GM19193 (cell line): ENCODE results near the gene KDM2B.
A peak's percentile ranks its signal among the peaks of the same experiment; 100 is the strongest.

Experiments
- POLR2A ChIP-seq: IDR thresholded peaks from 4 replicates; pipeline ENCODE4 v1.6.1; 2011; ENCODE audit not compliant: insufficient read depth, insufficient read length; ENCODE audit errors: extremely low read depth

KDM2B gene

GRCh38 chr12:121475279-121475678, 105.5 kb downstream of the KDM2B start:
- TF ChIP-seq POLR2A = no peak

- no peak for TF ChIP-seq POLR2A
Observed at GRCh38 chr12:121472150-121472905, 108.5 kb downstream of the KDM2B start.

GRCh38 chr12:121470751-121471150, 110.1 kb downstream of the KDM2B start:
- TF ChIP-seq POLR2A = no peak

- no peak for TF ChIP-seq POLR2A
Observed at GRCh38 chr12:121468499-121468801, 112.4 kb downstream of the KDM2B start.

GRCh38 chr12:121467638-121468498, 113.0 kb downstream of the KDM2B start:
- TF ChIP-seq POLR2A = peak; percentile 35

- TF ChIP-seq POLR2A = peak; percentile 40
Observed at GRCh38 chr12:121466794-121467637, 113.8 kb downstream of the KDM2B start.

- no peak for TF ChIP-seq POLR2A
Observed at GRCh38 chr12:121465921-121466793, 114.7 kb downstream of the KDM2B start.

DNA sequence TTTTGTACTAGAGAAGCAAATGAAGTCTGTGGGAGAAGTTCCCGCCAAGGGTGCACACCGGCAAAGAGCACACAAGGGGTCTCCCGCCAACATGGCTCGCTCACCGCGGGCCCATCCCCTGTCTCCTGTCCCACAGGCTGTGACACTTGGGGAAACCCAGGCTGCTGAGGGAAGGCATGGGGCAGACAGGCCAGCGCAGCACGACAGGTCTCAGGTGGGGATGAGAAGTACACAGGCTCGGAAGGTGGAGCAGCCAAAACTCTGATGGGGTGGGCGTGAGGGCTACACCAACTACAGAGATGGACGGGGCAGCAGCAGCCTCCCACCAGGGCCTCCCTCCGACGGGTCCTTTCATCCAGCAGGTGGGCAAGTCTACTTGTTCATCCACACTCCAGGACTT, 116.5 kb downstream of the KDM2B start:
- TF ChIP-seq POLR2A = no peak

GRCh38 chr12:121461048-121461447, 119.8 kb downstream of the KDM2B start:
- TF ChIP-seq POLR2A = no peak

DNA sequence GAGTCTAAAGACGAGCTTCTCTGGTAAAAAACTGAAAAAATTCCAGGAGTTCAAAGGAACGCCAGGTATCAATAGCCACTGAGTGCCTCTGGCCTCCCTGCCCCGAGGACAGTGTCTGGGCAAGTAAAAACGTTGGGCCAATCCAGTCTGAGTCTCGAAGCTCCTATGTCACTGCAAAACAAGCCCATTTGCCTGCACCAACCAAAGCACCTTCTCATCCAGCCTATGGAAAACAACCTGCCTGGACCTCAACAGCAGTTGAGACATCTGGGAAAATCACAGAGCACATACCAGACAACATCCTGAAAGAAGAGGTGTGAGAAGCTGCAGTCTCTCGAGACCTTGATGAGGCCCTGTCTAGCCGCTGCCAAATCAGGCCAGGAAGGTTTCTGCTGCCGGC, 124.3 kb downstream of the KDM2B start:
- TF ChIP-seq POLR2A = no peak

GRCh38 chr12:121455766-121456420, 124.9 kb downstream of the KDM2B start:
- TF ChIP-seq POLR2A = no peak

- no peak for TF ChIP-seq POLR2A
Observed at GRCh38 chr12:121454921-121455320, 125.9 kb downstream of the KDM2B start.

DNA sequence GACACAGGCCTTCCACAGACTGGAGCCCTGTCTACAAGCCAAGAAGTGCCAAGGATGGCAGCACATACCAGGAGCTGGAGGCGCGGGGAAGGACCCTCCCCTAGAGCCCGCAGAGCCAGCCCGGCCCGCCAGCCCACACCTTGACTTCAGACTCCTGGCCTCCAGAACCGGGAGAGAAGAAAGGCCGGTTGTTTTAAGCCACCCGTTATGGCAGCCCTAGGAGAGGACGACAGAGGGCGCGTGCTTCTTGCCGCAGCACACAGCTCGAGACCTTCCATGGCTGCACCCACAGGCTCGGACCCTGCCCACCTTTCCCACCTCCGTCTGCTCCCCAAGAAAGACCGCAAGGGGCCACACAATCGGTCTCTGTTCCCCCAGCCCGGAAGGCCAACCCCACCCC, 127.2 kb downstream of the KDM2B start:
- TF ChIP-seq POLR2A = no peak

- no peak for TF ChIP-seq POLR2A
Observed at GRCh38 chr12:121452985-121453360, 127.8 kb downstream of the KDM2B start.

- no peak for TF ChIP-seq POLR2A
Observed at GRCh38 chr12:121452340-121452984, 128.4 kb downstream of the KDM2B start.
